ENCODE measurements around the gene CLPSL1. TPM values are rescaled to one million over a fixed set of nuclear protein-coding genes. Genes with fewer than 3 reads are reported as not detected.

CLPSL1 gene
- total and polyA plus RNA-seq, 2 of the 13 experiments (the other 11 are each of a cell fraction or from before 2014, with no cell fraction given): not detected

DNA sequence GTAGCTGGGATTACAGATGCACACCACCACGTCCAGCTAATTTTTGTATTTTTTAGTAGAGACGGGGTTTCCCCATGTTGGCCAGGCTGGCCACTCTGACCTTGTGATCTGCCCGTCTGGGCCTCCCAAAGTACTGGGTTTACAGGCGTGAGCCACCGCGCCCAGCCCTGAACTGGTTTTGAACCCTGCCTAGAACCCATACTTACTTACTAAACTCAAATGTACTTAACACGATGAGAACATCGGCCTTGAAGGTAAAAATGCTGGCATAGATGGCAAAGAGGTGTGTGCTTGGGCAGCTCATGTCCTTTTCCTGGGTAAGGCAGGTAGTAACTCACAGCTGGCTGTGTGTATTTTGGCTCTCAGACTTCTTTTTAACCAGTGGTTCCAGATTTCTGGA, 47.2 kb upstream of the CLPSL1 start:
- no peak for ATAC-seq
- POLR2A ChIA-PET: no interaction called here

More for the DNA sequence above, 47.2 kb upstream of the CLPSL1 start:
- Histone ChIP-seq H3K27me3 (ENCODE audit: control insufficient read depth in 1 of 2, insufficient read depth in 2 of 2, low read length in 2 of 2) (no peaks in the 10 kb centered on the region), H3K36me3 (replicated peaks in 1 of 2; ENCODE audit: control insufficient read depth in 1 of 2, insufficient read depth in 2 of 2, low read length in 2 of 2) (no peaks in the 10 kb centered on the region), H3K9ac (ENCODE audit: insufficient read depth, low read depth, low read length) (no peak overlapping the region), H2AFZ (ENCODE audit: low read length) (no peak overlapping the region), H3K4me1 (ENCODE audit: insufficient read depth, low read length) (peaks cover 69% of the 10 kb centered on the region), H3K79me2 (ENCODE audit: insufficient read depth, low read length) (no peaks in the 10 kb centered on the region), H3K4me2 (ENCODE audit: low read depth, low read length) (no peak overlapping the region), H4K20me1 (ENCODE audit: insufficient read depth, low read length) (no peaks in the 10 kb centered on the region), H3K27ac (ENCODE audit: extremely low read length, insufficient read depth, low read length) (no peak overlapping the region), H3K9me3 (ENCODE audit: low read length) (no peaks in the 10 kb centered on the region), H3K4me3 (replicated peaks in 1 of 3; ENCODE audit: insufficient read depth in 1 of 3, low read depth in 2 of 3, low read length in 3 of 3) (no peak overlapping the region)
- in situ Hi-C loops (cut with HindIII; ENCODE audit: extremely low pct_ligation_motif_present, low pct_unique_long_range_greater_than_20kb): loop anchor here (10.0 kb wide), 1 partner anchor 419 kb away; no protein-coding TSS in a partner anchor
- FAIRE-seq (no peak), DNase-seq (ENCODE audit: low spot score) (no peak)
- no TSS peak for BruUV-seq (replicated peaks)
- no peak for TF ChIP-seq ZNF710 (CRISPR knock-in tag; IDR thresholded peaks at IDR 0.05; ENCODE audit: borderline replicate concordance)
- no peak for TF ChIP-seq THAP8 (CRISPR knock-in tag; IDR thresholded peaks at IDR 0.05; ENCODE audit: borderline replicate concordance)
- TF ChIP-seq ZNF280D (CRISPR knock-in tag; IDR thresholded peaks at IDR 0.05): 0 out of 2 replicates have a peak, but pooled peaks have one; percentile 29
- TF ChIP-seq TMF1 (CRISPR knock-in tag; IDR thresholded peaks at IDR 0.05; ENCODE audit: low read depth): no peak
- no peak for TF ChIP-seq ZNF597 (CRISPR knock-in tag; IDR thresholded peaks at IDR 0.05)
- CTCF ChIA-PET (ENCODE audit: low intra/inter-chr PET ratio, low total read pairs): interaction anchor here (5.0 kb wide), 1 partner anchor 150 kb away, joined by 131 read pairs; no protein-coding TSS in a partner anchor
- 82% methylated on average over 8 of the region's 8 CpGs for WGBS (ENCODE audit: low lambda C conversion rate)
- intact Hi-C loops (cut with micrococcal nuclease; ENCODE audit: unreplicated experiment): loop anchor here (10.0 kb wide), 1 partner anchor 439 kb away; the partner anchor contains the start of gene DEF6
